GM12878 (cell line): Measurements from ENCODE around the gene RALGAPA1. TPM values are rescaled to one million over a fixed set of nuclear protein-coding genes. Genes with fewer than 3 reads are reported as not detected.

ENCODE experiments used
- ATAC-seq: fragments of 200-7000 bp; cut with Tn5 transposase; 3 replicates; pipeline ENCODE4 v1.9.1; 2020; ENCODE audit warnings: mild to moderate bottlenecking, moderate library complexity
- BruUV-seq: library from RNA; stranded (reverse); fragments of 400-500 nt; replicated peaks from 2 replicates; lab custom pipeline; 2021; lab: Mats Ljungman, UMichigan
- CTCF ChIA-PET: fragments of 300-600 bp; sonication (Branson Sonifier 250); formaldehyde crosslinking; extraction: SDS; loops from one replicate; lab custom pipeline; 2021; ENCODE audit warnings: inconsistent platforms; lab: Yijun Ruan, JAX
- POLR2A ChIA-PET: fragments of 350-600 bp; formaldehyde crosslinking; extraction: SDS; loops from one replicate; lab custom pipeline; 2021; ENCODE audit warnings: inconsistent platforms; lab: Charles Lee
- RAD21 ChIA-PET: fragments of 300-600 bp; sonication (Branson Sonifier 250); formaldehyde crosslinking; loops from one replicate; lab custom pipeline; 2023; ENCODE audit warnings: antibody characterized with exemption; ENCODE audit not compliant: unreplicated experiment; lab: Charles Lee
- SMC1A ChIA-PET: fragments of 300-600 bp; sonication (Branson Sonifier 250); formaldehyde crosslinking; loops from one replicate; lab custom pipeline; 2023; ENCODE audit not compliant: unreplicated experiment, uncharacterized antibody; lab: Charles Lee
- DNase-seq: peaks from one replicate; pipeline ENCODE4 v3.0.0-alpha.2; 2011; ENCODE audit warnings: low read depth, low spot score
- FAIRE-seq: peaks from 3 replicates; lab custom pipeline; 2011; peaks lifted over from hg19 to GRCh38; lab: Jason Lieb, UNC
- H2AFZ ChIP-seq: 2 replicates; pipeline ENCODE4 v1.6.0; 2011; ENCODE audit warnings: low read depth, low read length, control low read depth; ENCODE audit not compliant: control insufficient read depth
- H3K27ac ChIP-seq: 2 replicates; pipeline ENCODE4 v1.5.1; 2011; ENCODE audit warnings: control low read depth; ENCODE audit not compliant: control insufficient read depth, insufficient read depth
- H3K27me3 ChIP-seq, 2 experiments: replicated peaks in 1 of 2; 2 replicates each; pipeline versions ENCODE4 v1.6.0 to v1.6.1; 2011; ENCODE audit warnings: low read length in 1 of 2; ENCODE audit not compliant: control insufficient read depth in 2 of 2, insufficient read depth in 2 of 2
- H3K36me3 ChIP-seq, 2 experiments: 2 replicates each; pipeline ENCODE4 v1.5.1; 2011; ENCODE audit warnings: low read length in 1 of 2; ENCODE audit not compliant: control insufficient read depth in 2 of 2, insufficient read depth in 2 of 2
- H3K4me1 ChIP-seq: 2 replicates; pipeline ENCODE4 v1.6.1; 2011; ENCODE audit warnings: mild to moderate bottlenecking, low read length, moderate library complexity, mixed read lengths; ENCODE audit not compliant: control insufficient read depth, insufficient read depth
- H3K4me2 ChIP-seq: 2 replicates; pipeline ENCODE4 v1.6.0; 2011; ENCODE audit warnings: control low read depth; ENCODE audit not compliant: control insufficient read depth, insufficient read depth
- H3K4me3 ChIP-seq: fragments of 200-600 bp; sonication (generic); 2 replicates; pipeline ENCODE4 v1.5.1; 2016
- H3K79me2 ChIP-seq: 2 replicates; pipeline ENCODE4 v1.6.0; 2011; ENCODE audit warnings: low read length; ENCODE audit not compliant: control insufficient read depth, insufficient read depth
- H3K9ac ChIP-seq: 2 replicates; pipeline ENCODE4 v1.8.0; 2011; ENCODE audit warnings: low read length, control low read depth, mixed read lengths; ENCODE audit not compliant: control insufficient read depth, insufficient read depth
- H3K9me3 ChIP-seq: replicated peaks from 3 replicates; pipeline ENCODE4 v1.5.1; 2011; ENCODE audit warnings: mild to moderate bottlenecking, low read length; ENCODE audit not compliant: control insufficient read depth, insufficient read depth
- H4K20me1 ChIP-seq: 2 replicates; pipeline ENCODE4 v1.6.0; 2011; ENCODE audit not compliant: control insufficient read depth, insufficient read depth
- CBFB ChIP-seq: IDR thresholded peaks from 2 replicates; pipeline ENCODE4 v1.6.1; 2016; ENCODE audit warnings: antibody characterized with exemption, low read depth
- ELK1 ChIP-seq: IDR thresholded peaks from 2 replicates; pipeline ENCODE4 v1.6.1; 2012; ENCODE audit warnings: low read depth, low read length, improper control_type of control experiment
- EP300 ChIP-seq, 2 experiments: fragments of 150-350 bp in 1 of 2; IDR thresholded peaks; 2 replicates each; pipeline ENCODE4 v1.6.1; 2011 to 2012; ENCODE audit warnings: low read depth in 2 of 2, low read length in 2 of 2, borderline replicate concordance in 1 of 2, improper control_type of control experiment in 1 of 2, inconsistent platforms in 1 of 2; ENCODE audit not compliant: control insufficient read depth in 1 of 2
- GABPA ChIP-seq: IDR thresholded peaks from 2 replicates; pipeline ENCODE4 v1.6.1; 2014; ENCODE audit warnings: antibody characterized with exemption, low read depth, mild to moderate bottlenecking, inconsistent platforms
- IRF5 ChIP-seq: fragments of 450-650 bp; IDR thresholded peaks from 2 replicates; pipeline ENCODE4 v1.6.1; 2017; ENCODE audit warnings: borderline replicate concordance
- MTA3 ChIP-seq: IDR thresholded peaks from 2 replicates; pipeline ENCODE4 v1.6.1; 2012; ENCODE audit warnings: low read length, inconsistent platforms, borderline replicate concordance
- MYB ChIP-seq: fragments of 150-350 bp; IDR thresholded peaks from 2 replicates; pipeline ENCODE4 v1.6.1; 2014; ENCODE audit warnings: mild to moderate bottlenecking, low read depth, low read length, borderline replicate concordance
- NFXL1 ChIP-seq: fragments of 450-650 bp; IDR thresholded peaks from 2 replicates; pipeline ENCODE4 v1.6.1; 2017; ENCODE audit warnings: antibody characterized with exemption, mild to moderate bottlenecking, borderline replicate concordance
- POLR2A ChIP-seq: IDR thresholded peaks from 2 replicates; pipeline ENCODE4 v1.6.1; 2011; ENCODE audit warnings: low read depth, mild to moderate bottlenecking, low read length
- RELA ChIP-seq: fragments of 450-650 bp; IDR thresholded peaks from 2 replicates; pipeline ENCODE4 v1.8.0; 2014; ENCODE audit warnings: borderline replicate concordance; ENCODE audit not compliant: partially characterized antibody
- STAT3 ChIP-seq: IDR thresholded peaks from 2 replicates; pipeline ENCODE4 v1.6.1; 2011; ENCODE audit warnings: low read depth, low read length, improper control_type of control experiment
- SUZ12 ChIP-seq: fragments of 200-600 bp; sonication (generic); IDR thresholded peaks from one replicate; pipeline ENCODE4 v1.6.1; 2018; ENCODE audit warnings: antibody characterized with exemption, mild to moderate bottlenecking; ENCODE audit not compliant: unreplicated experiment
- ZBTB33 ChIP-seq: fragments of 450-650 bp; IDR thresholded peaks from 2 replicates; pipeline ENCODE4 v1.6.1; 2017; ENCODE audit warnings: mild to moderate bottlenecking
- WGBS: methylation state at CpG from one replicate; pipeline ENCODE4 v1.1.6; 2016; ENCODE audit warnings: low lambda C conversion rate; ENCODE audit not compliant: insufficient replicate concordance, insufficient coverage; ENCODE audit errors: missing lambda C conversion rate; 5-methylcytosine and 5-hydroxymethylcytosine counted together
- in situ Hi-C: fragments of 300-500 bp; cut with MboI; formaldehyde crosslinking; loops from 9 replicates; pipeline ENCODE4 v1.14.3; 2018; ENCODE audit warnings: mixed read lengths
- intact Hi-C: fragments of 100-400 bp; cut with micrococcal nuclease; formaldehyde crosslinking; loops from one replicate; pipeline ENCODE4 v1.14.2; 2022; ENCODE audit not compliant: unreplicated experiment
- polyA plus RNA-seq, 11 experiments: library from polyadenylated mRNA; depleted of rRNA in 4 of 11; unstranded in 6 of 11; stranded (reverse) in 5 of 11; fragments of >200 nt; fragmentation: Nextera tagmentation in 4 of 11; fragmentation: Illumina TruSeq in 1 of 11; extraction: Ambion mirVana in 4 of 11; extraction: Trizol in 1 of 11; gene quantifications; 1 replicate in 1 of 11; 2 replicates in 10 of 11; pipeline versions ENCODE4 v1.2.1 to v1.2.3, GENCODE V29; 2011 to 2016; ENCODE audit warnings: inconsistent platforms in 2 of 11, missing spikeins in 2 of 11, low read depth in 1 of 11
- total RNA-seq, 4 experiments: library from RNA; depleted of rRNA in 3 of 4; stranded (reverse); fragments of >200 nt in 3 of 4; fragmentation: Illumina TruSeq in 1 of 4; extraction: Trizol in 1 of 4; gene quantifications; 2 replicates each; pipeline versions ENCODE4 v1.2.1 to v1.2.3, GENCODE V29; 2013 to 2021
- TF ChIP-seq, protein P1 (sequence below): fragments of 450-650 bp; IDR thresholded peaks from 2 replicates; pipeline ENCODE4 v1.6.1; 2017; ENCODE audit warnings: mild to moderate bottlenecking, moderate library complexity

RALGAPA1 gene
- total and polyA plus RNA-seq, 10 of the 15 experiments (the other 5 are each of a cell fraction or from before 2014, with no cell fraction given): 5.6 to 26.7 (median 14.7) TPM

- TF ChIP-seq ZBTB33: no peak
- no peak for TF ChIP-seq CBFB
- no peak for TF ChIP-seq EP300 (IDR thresholded peaks at IDR 0.05; ENCODE audit: borderline replicate concordance in 1 of 2, control insufficient read depth in 1 of 2, low read depth in 2 of 2, low read length in 2 of 2)
- TF ChIP-seq ELK1: no peak
- TF ChIP-seq SUZ12: no peak
These were observed 302.2 kb downstream of the RALGAPA1 start (continued) for GRCh38 chr14:35506927-35507326.

DNA sequence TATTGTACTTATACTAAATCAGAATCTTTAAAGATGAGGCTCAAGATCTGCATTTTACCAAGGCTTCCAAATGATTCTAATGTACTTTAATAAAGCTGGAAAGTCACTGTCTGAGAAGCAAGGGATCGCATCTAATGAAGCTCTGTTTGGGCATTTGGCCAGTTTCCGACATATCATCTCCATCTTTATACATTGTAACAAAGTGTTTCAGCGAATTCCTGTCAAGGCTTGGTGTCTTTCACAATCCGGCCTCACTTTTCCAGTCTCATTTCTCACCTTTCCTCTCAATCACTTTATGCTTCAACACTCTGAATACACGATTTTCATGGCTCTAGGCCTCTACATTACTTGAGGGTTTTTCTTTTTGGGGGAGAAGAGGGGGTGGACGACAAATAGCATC is 302.6 kb downstream of the RALGAPA1 start:
- BruUV-seq: no TSS peak
- ChIA-PET RAD21 (interaction anchor here (0.9 kb wide), 1 partner anchor 39 kb away, joined by 3 read pairs; no protein-coding TSS in a partner anchor), CTCF (interaction anchor here (0.8 to 1.2 kb wide), 2 partner anchors 13 to 15 kb away, joined by 3 read pairs; no protein-coding TSS in a partner anchor), POLR2A (no interaction called here), SMC1A (interaction anchor here (0.8 kb wide), 1 partner anchor 61 kb away, joined by 3 read pairs; no protein-coding TSS in a partner anchor)
- no peak for ATAC-seq
- 39% methylated on average over 6 of the region's 6 CpGs for WGBS
- no peak for FAIRE-seq
- intact Hi-C loops: no loop called here
- in situ Hi-C loops: no loop called here
- H2AFZ ChIP-seq: no peak overlapping the region
- no peak overlapping the region for H3K4me2 ChIP-seq
- H3K4me1 ChIP-seq: no peaks in the 10 kb centered on the region
- H4K20me1 ChIP-seq: no peaks in the 10 kb centered on the region
- H3K9me3 ChIP-seq: no peaks in the 10 kb centered on the region
- no peak overlapping the region for H3K27ac ChIP-seq
- H3K4me3 ChIP-seq: no peak overlapping the region
- H3K36me3 ChIP-seq: no peaks in the 10 kb centered on the region
- H3K27me3 ChIP-seq: no peaks in the 10 kb centered on the region
- H3K79me2 ChIP-seq: no peaks in the 10 kb centered on the region
- no peak for DNase-seq
- H3K9ac ChIP-seq: no peak overlapping the region
- no peak for TF ChIP-seq RELA
- no peak for TF ChIP-seq MTA3
- TF ChIP-seq MYB: no peak
- no peak for TF ChIP-seq NFXL1
- no peak for TF ChIP-seq STAT3
- TF ChIP-seq GABPA: no peak
- no peak for TF ChIP-seq IRF5
- TF ChIP-seq, protein P1, sequence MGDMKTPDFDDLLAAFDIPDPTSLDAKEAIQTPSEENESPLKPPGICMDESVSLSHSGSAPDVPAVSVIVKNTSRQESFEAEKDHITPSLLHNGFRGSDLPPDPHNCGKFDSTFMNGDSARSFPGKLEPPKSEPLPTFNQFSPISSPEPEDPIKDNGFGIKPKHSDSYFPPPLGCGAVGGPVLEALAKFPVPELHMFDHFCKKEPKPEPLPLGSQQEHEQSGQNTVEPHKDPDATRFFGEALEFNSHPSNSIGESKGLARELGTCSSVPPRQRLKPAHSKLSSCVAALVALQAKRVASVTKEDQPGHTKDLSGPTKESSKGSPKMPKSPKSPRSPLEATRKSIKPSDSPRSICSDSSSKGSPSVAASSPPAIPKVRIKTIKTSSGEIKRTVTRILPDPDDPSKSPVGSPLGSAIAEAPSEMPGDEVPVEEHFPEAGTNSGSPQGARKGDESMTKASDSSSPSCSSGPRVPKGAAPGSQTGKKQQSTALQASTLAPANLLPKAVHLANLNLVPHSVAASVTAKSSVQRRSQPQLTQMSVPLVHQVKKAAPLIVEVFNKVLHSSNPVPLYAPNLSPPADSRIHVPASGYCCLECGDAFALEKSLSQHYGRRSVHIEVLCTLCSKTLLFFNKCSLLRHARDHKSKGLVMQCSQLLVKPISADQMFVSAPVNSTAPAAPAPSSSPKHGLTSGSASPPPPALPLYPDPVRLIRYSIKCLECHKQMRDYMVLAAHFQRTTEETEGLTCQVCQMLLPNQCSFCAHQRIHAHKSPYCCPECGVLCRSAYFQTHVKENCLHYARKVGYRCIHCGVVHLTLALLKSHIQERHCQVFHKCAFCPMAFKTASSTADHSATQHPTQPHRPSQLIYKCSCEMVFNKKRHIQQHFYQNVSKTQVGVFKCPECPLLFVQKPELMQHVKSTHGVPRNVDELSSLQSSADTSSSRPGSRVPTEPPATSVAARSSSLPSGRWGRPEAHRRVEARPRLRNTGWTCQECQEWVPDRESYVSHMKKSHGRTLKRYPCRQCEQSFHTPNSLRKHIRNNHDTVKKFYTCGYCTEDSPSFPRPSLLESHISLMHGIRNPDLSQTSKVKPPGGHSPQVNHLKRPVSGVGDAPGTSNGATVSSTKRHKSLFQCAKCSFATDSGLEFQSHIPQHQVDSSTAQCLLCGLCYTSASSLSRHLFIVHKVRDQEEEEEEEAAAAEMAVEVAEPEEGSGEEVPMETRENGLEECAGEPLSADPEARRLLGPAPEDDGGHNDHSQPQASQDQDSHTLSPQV: no peak
- TF ChIP-seq POLR2A: no peak
